ENCODE data around the gene CSMD2.

- TF ChIP-seq POLR2A (IDR thresholded peaks at IDR 0.05; ENCODE audit: low read depth, low read length) (no peak), CTCF (conservative IDR thresholded peaks at IDR 0.05; ENCODE audit: low read depth, low read length) (no peak), USF2 (IDR thresholded peaks at IDR 0.05; ENCODE audit: low read depth, low read length) (no peak), RAD21 (IDR thresholded peaks at IDR 0.05; ENCODE audit: low read length) (no peak), FOS (IDR thresholded peaks at IDR 0.05; ENCODE audit: low read depth, low read length) (no peak)
Measured at GRCh38 chr1:33725037-33725436, 440.0 kb downstream of the CSMD2 start.
